WTC11 (cell line): ENCODE data around the gene RABGAP1.

ENCODE experiments used
- CTCF ChIP-seq: fragments of 200-600 bp; IDR thresholded peaks from 2 replicates; pipeline ENCODE4 v1.8.0; 2022; ENCODE audit warnings: antibody characterized with exemption
- ESRRA ChIP-seq: sonication (generic); formaldehyde crosslinking; IDR thresholded peaks from 2 replicates; pipeline ENCODE4 v1.8.1; 2022; ENCODE audit warnings: mild to moderate bottlenecking, missing genetic modification reagents, borderline replicate concordance
- JUN ChIP-seq: sonication (generic); formaldehyde crosslinking; IDR thresholded peaks from 2 replicates; pipeline ENCODE4 v1.8.0; 2023; ENCODE audit warnings: mild to moderate bottlenecking, missing genetic modification reagents
- MAX ChIP-seq: sonication (generic); formaldehyde crosslinking; IDR thresholded peaks from 2 replicates; pipeline ENCODE4 v1.8.0; 2022; ENCODE audit warnings: mild to moderate bottlenecking, missing genetic modification reagents
- SP1 ChIP-seq: sonication (generic); formaldehyde crosslinking; conservative IDR thresholded peaks from 2 replicates; pipeline ENCODE4 v1.8.1; 2022; ENCODE audit warnings: missing genetic modification reagents
- TCF7 ChIP-seq: sonication (generic); formaldehyde crosslinking; IDR thresholded peaks from 2 replicates; pipeline ENCODE4 v1.8.0; 2022; ENCODE audit warnings: mild to moderate bottlenecking, low read depth, missing genetic modification reagents, moderate library complexity

- no peak for TF ChIP-seq CTCF
- TF ChIP-seq JUN (CRISPR knock-in tag) = no peak
- TF ChIP-seq SP1 (CRISPR knock-in tag) = no peak
- TF ChIP-seq ESRRA (CRISPR knock-in tag) = no peak
- TF ChIP-seq MAX = no peak
- TF ChIP-seq TCF7 (CRISPR knock-in tag) = no peak
Observed at GRCh38 chr9:122923947-122924346, 16.9 kb upstream of the RABGAP1 start.
